Activated B cell treated with CpG ODN at 0.5 μM for 24 hours (primary cell): Measurements from ENCODE around the gene PDGFRA. TPM values are rescaled to one million over a fixed set of nuclear protein-coding genes. Genes with fewer than 3 reads are reported as not detected.

Experiments
- ATAC-seq: fragments of 200-7000 bp; cut with Tn5 transposase; one replicate; pipeline ENCODE4 v1.10.0; 2021; ENCODE audit warnings: low read depth, mild to moderate bottlenecking, moderate library complexity
- CTCF ChIA-PET: fragments of 350-600 bp; sonication (Branson Sonifier 250); formaldehyde crosslinking; loops from one replicate; lab custom pipeline; 2021; ENCODE audit warnings: antibody characterized with exemption; lab: Charles Lee
- POLR2A ChIA-PET: fragments of 350-600 bp; sonication (Branson Sonifier 250); formaldehyde crosslinking; loops from one replicate; lab custom pipeline; 2021; ENCODE audit warnings: antibody characterized with exemption; lab: Charles Lee
- DNase-seq: peaks from one replicate; pipeline ENCODE4 v3.0.0; 2022
- H3K27ac Mint-ChIP-seq: one replicate; pipeline ENCODE4 v1.8.0; 2020; ENCODE audit warnings: mixed read lengths
- H3K27me3 Mint-ChIP-seq: one replicate; pipeline ENCODE4 v1.8.0; 2021; ENCODE audit warnings: mixed read lengths
- H3K36me3 Mint-ChIP-seq: one replicate; pipeline ENCODE4 v1.8.0; 2021; ENCODE audit warnings: low read depth, mixed read lengths
- H3K4me1 Mint-ChIP-seq: one replicate; pipeline ENCODE4 v1.8.0; 2021; ENCODE audit warnings: mixed read lengths
- H3K4me3 Mint-ChIP-seq: one replicate; pipeline ENCODE4 v1.8.0; 2020; ENCODE audit warnings: mild to moderate bottlenecking, mixed read lengths
- H3K9me3 Mint-ChIP-seq: one replicate; pipeline ENCODE4 v1.8.0; 2020; ENCODE audit warnings: mixed read lengths
- CTCF ChIP-seq: fragments of 200-600 bp; IDR thresholded peaks from one replicate; pipeline ENCODE4 v1.8.0; 2022; ENCODE audit warnings: antibody characterized with exemption, mild to moderate bottlenecking
- intact Hi-C: fragments of 100-400 bp; cut with micrococcal nuclease; formaldehyde crosslinking; loops from one replicate; pipeline ENCODE4 v1.15.1; 2024
- total RNA-seq: library from RNA; stranded (reverse); gene quantifications from 2 replicates; pipeline ENCODE4 v1.2.3, GENCODE V29; 2022

PDGFRA gene
- total RNA-seq, 1 donor from 2014 or later = not detected

GRCh38 chr4:54255881-54256280 is 26.8 kb downstream of the PDGFRA start:
- intact Hi-C loops = no loop called here
- H3K4me3 Mint-ChIP-seq = no peak overlapping the region
- TF ChIP-seq CTCF = no peak
- H3K27me3 Mint-ChIP-seq = peaks cover 10% of the 10 kb centered on the region
- H3K36me3 Mint-ChIP-seq = no peaks in the 10 kb centered on the region
- POLR2A ChIA-PET = no interaction called here
- no peak overlapping the region for H3K27ac Mint-ChIP-seq
- CTCF ChIA-PET = no interaction called here
- no peak for ATAC-seq
- H3K9me3 Mint-ChIP-seq = peaks cover 7% of the 10 kb centered on the region
- DNase-seq = no peak
- no peaks in the 10 kb centered on the region for H3K4me1 Mint-ChIP-seq

GRCh38 chr4:54256491-54257486 is 27.7 kb downstream of the PDGFRA start:
- intact Hi-C loops = no loop called here
- ChIA-PET CTCF (no interaction called here), POLR2A (no interaction called here)
- Mint-ChIP-seq H3K4me1 (no peaks in the 10 kb centered on the region), H3K36me3 (no peaks in the 10 kb centered on the region), H3K27ac (no peak overlapping the region), H3K4me3 (no peak overlapping the region), H3K9me3 (peaks cover 6% of the 10 kb centered on the region), H3K27me3 (peaks cover 12% of the 10 kb centered on the region)
- TF ChIP-seq CTCF = no peak
- ATAC-seq (no peak), DNase-seq (no peak)

GRCh38 chr4:54265366-54265765 is 36.3 kb downstream of the PDGFRA start:
- no peak for TF ChIP-seq CTCF
- Mint-ChIP-seq H3K27ac (no peak overlapping the region), H3K36me3 (no peaks in the 10 kb centered on the region), H3K9me3 (no peaks in the 10 kb centered on the region), H3K4me1 (no peaks in the 10 kb centered on the region), H3K4me3 (no peak overlapping the region), H3K27me3 (peaks cover 5% of the 10 kb centered on the region)
- CTCF ChIA-PET = no interaction called here
- POLR2A ChIA-PET = no interaction called here
- no peak for DNase-seq
- no peak for ATAC-seq
- intact Hi-C loops = no loop called here

GRCh38 chr4:54268151-54268550 is 39.1 kb downstream of the PDGFRA start:
- Mint-ChIP-seq H3K36me3 (no peaks in the 10 kb centered on the region), H3K27ac (no peak overlapping the region), H3K4me1 (no peaks in the 10 kb centered on the region), H3K27me3 (peaks cover 7% of the 10 kb centered on the region), H3K4me3 (no peak overlapping the region), H3K9me3 (no peaks in the 10 kb centered on the region)
- intact Hi-C loops = no loop called here
- CTCF ChIA-PET = no interaction called here
- DNase-seq (no peak), ATAC-seq (no peak)
- POLR2A ChIA-PET = no interaction called here
- TF ChIP-seq CTCF = no peak

GRCh38 chr4:54271464-54271863 is 42.4 kb downstream of the PDGFRA start:
- no peaks in the 10 kb centered on the region for H3K36me3 Mint-ChIP-seq
- H3K27ac Mint-ChIP-seq = no peak overlapping the region
- TF ChIP-seq CTCF = no peak
- no peaks in the 10 kb centered on the region for H3K4me1 Mint-ChIP-seq
- peaks cover 12% of the 10 kb centered on the region for H3K27me3 Mint-ChIP-seq
- POLR2A ChIA-PET = no interaction called here
- CTCF ChIA-PET = no interaction called here
- intact Hi-C loops = no loop called here
- DNase-seq (no peak), ATAC-seq (no peak)
- no peaks in the 10 kb centered on the region for H3K9me3 Mint-ChIP-seq
- H3K4me3 Mint-ChIP-seq = no peak overlapping the region
